Astrocyte (in vitro differentiated cells and primary cell): ENCODE data around the gene CDK6. TPM values are rescaled to one million over a fixed set of nuclear protein-coding genes. Genes with fewer than 3 reads are reported as not detected.

Experiments
- DNase-seq: peaks from one replicate; pipeline ENCODE4 v3.0.0-alpha.2; 2010; ENCODE audit warnings: low read depth
- FAIRE-seq: peaks from 2 replicates; lab custom pipeline; 2011; peaks lifted over from hg19 to GRCh38; lab: Jason Lieb, UNC
- H2AFZ ChIP-seq: 2 replicates; pipeline ENCODE4 v1.6.0; 2012; ENCODE audit warnings: low read depth, low read length, inconsistent platforms
- H3K27ac ChIP-seq: 2 replicates; pipeline ENCODE4 v1.5.1; 2011; ENCODE audit warnings: low read depth, low read length, inconsistent platforms
- H3K27me3 ChIP-seq: 2 replicates; pipeline ENCODE4 v1.6.0; 2011; ENCODE audit warnings: low read length, inconsistent platforms; ENCODE audit not compliant: insufficient read depth
- H3K36me3 ChIP-seq: 2 replicates; pipeline ENCODE4 v1.5.1; 2011; ENCODE audit warnings: low read length, inconsistent platforms; ENCODE audit not compliant: insufficient read depth
- H3K4me1 ChIP-seq: 2 replicates; pipeline ENCODE4 v1.5.1; 2011; ENCODE audit warnings: low read length, inconsistent platforms; ENCODE audit not compliant: insufficient read depth
- H3K4me2 ChIP-seq: 2 replicates; pipeline ENCODE4 v1.6.0; 2012; ENCODE audit warnings: low read length, inconsistent platforms
- H3K4me3 ChIP-seq: 2 replicates; pipeline ENCODE4 v1.5.1; 2011; ENCODE audit warnings: low read depth, mild to moderate bottlenecking, low read length, inconsistent platforms; ENCODE audit not compliant: insufficient read depth
- H3K79me2 ChIP-seq: 2 replicates; pipeline ENCODE4 v1.6.0; 2012; ENCODE audit warnings: mild to moderate bottlenecking, low read length, inconsistent platforms; ENCODE audit not compliant: insufficient read depth
- H3K9ac ChIP-seq: 2 replicates; pipeline ENCODE4 v1.6.0; 2012; ENCODE audit warnings: mild to moderate bottlenecking, low read length, inconsistent platforms
- H3K9me3 ChIP-seq: 2 replicates; pipeline ENCODE4 v1.5.1; 2012; ENCODE audit warnings: low read depth, mild to moderate bottlenecking, low read length, inconsistent platforms; ENCODE audit not compliant: insufficient read depth
- H4K20me1 ChIP-seq: 2 replicates; pipeline ENCODE4 v1.6.0; 2012; ENCODE audit warnings: low read length, inconsistent platforms; ENCODE audit not compliant: insufficient read depth
- H3K27ac Mint-ChIP-seq: one replicate; pipeline ENCODE4 v1.8.0; 2021; ENCODE audit warnings: mild to moderate bottlenecking, mixed read lengths; ENCODE audit not compliant: unreplicated experiment
- H3K27me3 Mint-ChIP-seq: one replicate; pipeline ENCODE4 v1.8.0; 2021; ENCODE audit warnings: low read depth, mixed read lengths; ENCODE audit not compliant: unreplicated experiment
- H3K36me3 Mint-ChIP-seq: one replicate; pipeline ENCODE4 v1.8.0; 2021; ENCODE audit warnings: low read depth, mixed read lengths; ENCODE audit not compliant: unreplicated experiment
- H3K4me1 Mint-ChIP-seq: one replicate; pipeline ENCODE4 v1.8.0; 2021; ENCODE audit warnings: low read depth, mixed read lengths; ENCODE audit not compliant: unreplicated experiment
- H3K4me3 Mint-ChIP-seq: one replicate; pipeline ENCODE4 v1.8.0; 2021; ENCODE audit warnings: mild to moderate bottlenecking, moderate library complexity, mixed read lengths; ENCODE audit not compliant: unreplicated experiment
- H3K9me3 Mint-ChIP-seq: one replicate; pipeline ENCODE4 v1.8.0; 2021; ENCODE audit warnings: mild to moderate bottlenecking, mixed read lengths; ENCODE audit not compliant: unreplicated experiment
- EZH2 ChIP-seq: IDR thresholded peaks from 2 replicates; pipeline ENCODE4 v1.6.1; 2012; ENCODE audit warnings: mild to moderate bottlenecking, low read length, inconsistent platforms; ENCODE audit not compliant: insufficient read depth
- total RNA-seq: library from RNA; stranded (reverse); gene quantifications from 2 replicates; pipeline ENCODE4 v1.2.1, GENCODE V29; 2021
- TF ChIP-seq, protein P1 (sequence below): IDR thresholded peaks from 2 replicates; pipeline ENCODE4 v1.5.1; 2011; ENCODE audit warnings: low read depth, mild to moderate bottlenecking, inconsistent platforms, low read length, moderate library complexity; ENCODE audit not compliant: insufficient read depth

CDK6 gene
- total RNA-seq, 1 donor from 2014 or later, result 160 TPM

DNA sequence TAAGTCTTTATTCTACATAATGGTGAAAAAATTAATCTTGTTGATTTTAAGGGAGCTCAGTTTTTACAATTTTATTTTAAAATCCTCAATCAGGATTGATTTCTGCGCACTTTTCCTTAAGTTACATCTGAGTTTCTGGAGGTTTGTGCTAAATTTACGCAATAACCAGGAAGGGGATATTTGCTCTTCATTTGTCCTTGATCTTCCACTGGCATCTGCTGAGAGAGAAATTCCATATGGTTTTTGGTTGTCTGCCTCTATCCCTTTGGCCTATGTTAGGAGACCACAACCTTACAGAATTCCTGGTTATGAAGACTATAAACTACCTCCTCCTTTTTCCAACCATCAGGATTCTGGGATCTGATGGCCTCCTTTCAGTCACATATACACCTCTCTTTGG, 20.1 kb upstream of the CDK6 start:
- Histone ChIP-seq H3K27me3 (no peaks in the 10 kb centered on the region), H4K20me1 (no peaks in the 10 kb centered on the region), H3K9me3 (no peaks in the 10 kb centered on the region), H3K4me1 (no peaks in the 10 kb centered on the region), H3K4me3 (no peak overlapping the region), H3K9ac (no peak overlapping the region), H3K4me2 (no peak overlapping the region), H2AFZ (no peak overlapping the region), H3K79me2 (no peaks in the 10 kb centered on the region), H3K36me3 (no peaks in the 10 kb centered on the region), H3K27ac (no peak overlapping the region)
- no peak for FAIRE-seq
- H3K4me3 Mint-ChIP-seq, result no peak overlapping the region
- TF ChIP-seq, protein P1, sequence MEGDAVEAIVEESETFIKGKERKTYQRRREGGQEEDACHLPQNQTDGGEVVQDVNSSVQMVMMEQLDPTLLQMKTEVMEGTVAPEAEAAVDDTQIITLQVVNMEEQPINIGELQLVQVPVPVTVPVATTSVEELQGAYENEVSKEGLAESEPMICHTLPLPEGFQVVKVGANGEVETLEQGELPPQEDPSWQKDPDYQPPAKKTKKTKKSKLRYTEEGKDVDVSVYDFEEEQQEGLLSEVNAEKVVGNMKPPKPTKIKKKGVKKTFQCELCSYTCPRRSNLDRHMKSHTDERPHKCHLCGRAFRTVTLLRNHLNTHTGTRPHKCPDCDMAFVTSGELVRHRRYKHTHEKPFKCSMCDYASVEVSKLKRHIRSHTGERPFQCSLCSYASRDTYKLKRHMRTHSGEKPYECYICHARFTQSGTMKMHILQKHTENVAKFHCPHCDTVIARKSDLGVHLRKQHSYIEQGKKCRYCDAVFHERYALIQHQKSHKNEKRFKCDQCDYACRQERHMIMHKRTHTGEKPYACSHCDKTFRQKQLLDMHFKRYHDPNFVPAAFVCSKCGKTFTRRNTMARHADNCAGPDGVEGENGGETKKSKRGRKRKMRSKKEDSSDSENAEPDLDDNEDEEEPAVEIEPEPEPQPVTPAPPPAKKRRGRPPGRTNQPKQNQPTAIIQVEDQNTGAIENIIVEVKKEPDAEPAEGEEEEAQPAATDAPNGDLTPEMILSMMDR, result no peak
- H3K27me3 Mint-ChIP-seq, result no peaks in the 10 kb centered on the region
- DNase-seq, result no peak
- no peaks in the 10 kb centered on the region for H3K4me1 Mint-ChIP-seq
- no peaks in the 10 kb centered on the region for H3K36me3 Mint-ChIP-seq
- no peak overlapping the region for H3K27ac Mint-ChIP-seq
- H3K9me3 Mint-ChIP-seq, result no peaks in the 10 kb centered on the region

DNA sequence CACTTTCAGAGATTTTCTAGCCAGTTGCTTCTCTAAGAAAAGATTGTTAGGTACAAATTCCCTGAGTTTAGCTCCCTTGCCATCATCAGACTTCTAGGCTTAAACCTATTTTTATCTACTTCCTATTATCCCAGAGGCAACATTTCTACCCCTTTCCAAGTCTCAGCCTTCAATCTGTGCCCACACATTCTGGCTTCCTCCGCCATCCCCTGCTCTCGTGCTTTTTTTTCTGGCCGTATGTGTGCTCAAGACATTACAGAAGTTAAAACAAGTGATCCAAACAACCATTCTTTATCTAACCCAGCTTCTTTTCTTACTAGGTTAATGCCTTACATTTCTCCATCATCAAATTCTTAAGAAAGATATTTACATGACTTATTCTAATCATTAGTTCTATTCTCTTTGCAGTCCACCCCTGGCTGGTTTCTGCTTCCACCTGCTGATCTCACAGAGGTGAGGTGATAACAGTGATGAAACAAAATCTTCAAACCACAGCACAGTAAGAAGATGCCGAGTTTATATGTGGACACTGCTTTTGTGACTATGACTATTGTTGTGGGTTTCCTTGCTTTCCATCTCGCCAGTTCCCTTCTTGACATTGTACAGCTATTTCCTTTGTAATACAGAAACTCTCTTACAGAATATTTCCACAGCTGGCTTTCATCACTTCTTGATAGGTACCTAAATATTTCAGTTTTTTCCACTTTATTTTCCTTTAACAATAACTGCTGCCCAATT, 18.3 kb upstream of the CDK6 start:
- no peak overlapping the region for H3K27ac Mint-ChIP-seq

DNA sequence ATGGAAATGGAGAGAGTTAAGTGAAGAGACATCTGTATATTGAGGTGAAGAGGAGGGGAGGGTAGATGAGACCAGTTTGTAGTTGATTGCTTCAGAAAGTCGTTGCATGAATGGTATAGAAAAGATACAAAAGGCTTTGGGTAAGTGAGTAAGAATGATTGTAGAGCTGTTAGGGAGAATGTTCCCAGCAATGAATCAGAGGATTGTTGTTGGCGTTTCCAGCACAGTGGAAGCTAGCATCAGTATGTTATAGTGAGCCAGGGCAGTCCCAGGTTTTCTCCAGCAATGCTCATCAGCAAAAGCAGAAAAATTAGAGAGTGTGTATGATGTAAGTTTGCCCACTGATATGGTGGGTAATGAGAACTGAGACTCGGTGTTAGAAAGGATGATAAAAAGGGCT, 15.4 kb upstream of the CDK6 start:
- H4K20me1 ChIP-seq, result no peaks in the 10 kb centered on the region
- H3K4me2 ChIP-seq, result no peak overlapping the region
- H3K27ac ChIP-seq, result no peak overlapping the region
- H3K9me3 ChIP-seq, result no peaks in the 10 kb centered on the region
- no peak overlapping the region for H2AFZ ChIP-seq
- no peaks in the 10 kb centered on the region for H3K79me2 ChIP-seq
- Mint-ChIP-seq H3K4me1 (peaks cover 6% of the 10 kb centered on the region), H3K36me3 (no peaks in the 10 kb centered on the region), H3K4me3 (no peak overlapping the region), H3K27me3 (no peaks in the 10 kb centered on the region), H3K27ac (no peak overlapping the region), H3K9me3 (no peaks in the 10 kb centered on the region)
- DNase-seq, result peak; percentile 33
- H3K27me3 ChIP-seq, result no peaks in the 10 kb centered on the region
- H3K36me3 ChIP-seq, result no peaks in the 10 kb centered on the region
- H3K9ac ChIP-seq, result no peak overlapping the region
- H3K4me3 ChIP-seq, result no peak overlapping the region
- no peaks in the 10 kb centered on the region for H3K4me1 ChIP-seq
- TF ChIP-seq, protein P1, result no peak
- TF ChIP-seq EZH2, result no peak
- peak; percentile 78 for FAIRE-seq

More for the DNA sequence above, 18.3 kb upstream of the CDK6 start:
- TF ChIP-seq EZH2, result no peak
- TF ChIP-seq, protein P1, result no peak
- Histone ChIP-seq H3K27ac (no peak overlapping the region), H3K79me2 (no peaks in the 10 kb centered on the region), H3K4me2 (no peak overlapping the region), H3K36me3 (no peaks in the 10 kb centered on the region), H4K20me1 (no peaks in the 10 kb centered on the region), H3K4me1 (no peaks in the 10 kb centered on the region), H3K9me3 (no peaks in the 10 kb centered on the region), H2AFZ (no peak overlapping the region), H3K9ac (no peak overlapping the region), H3K4me3 (no peak overlapping the region), H3K27me3 (no peaks in the 10 kb centered on the region)
- Mint-ChIP-seq H3K4me1 (no peaks in the 10 kb centered on the region), H3K9me3 (no peaks in the 10 kb centered on the region), H3K4me3 (no peak overlapping the region), H3K27me3 (no peaks in the 10 kb centered on the region), H3K36me3 (no peaks in the 10 kb centered on the region)
- FAIRE-seq (no peak), DNase-seq (no peak)
